ENCODE measurements around the gene NUBPL. TPM values are rescaled to one million over a fixed set of nuclear protein-coding genes. Genes with fewer than 3 reads are reported as not detected.

NUBPL gene
- total RNA-seq, 2 experiments from 2014 or later: 9.0 to 17.5 TPM

GRCh38 chr14:31580234-31580633, 19.0 kb downstream of the NUBPL start:
- Histone ChIP-seq H4K20me1 (ENCODE audit: insufficient read depth, low read length) (no peaks in the 10 kb centered on the region), H3K27ac (ENCODE audit: low read depth, low read length, poor library complexity, severe bottlenecking) (no peak overlapping the region), H3K36me3 (ENCODE audit: insufficient read depth, low read length) (no peaks in the 10 kb centered on the region), H3K79me2 (ENCODE audit: insufficient read depth, low read depth, low read length) (no peaks in the 10 kb centered on the region), H3K4me3 (ENCODE audit: low read depth, low read length, poor library complexity, severe bottlenecking) (no peak overlapping the region), H3K9me3 (ENCODE audit: low read length) (no peaks in the 10 kb centered on the region), H3K4me1 (ENCODE audit: insufficient read depth, low read length, poor library complexity, severe bottlenecking) (no peaks in the 10 kb centered on the region), H3K9me2 (ENCODE audit: insufficient read depth, low read length) (no peaks in the 10 kb centered on the region), H2AFZ (ENCODE audit: low read length) (no peak overlapping the region), H3K4me2 (ENCODE audit: low read length) (no peak overlapping the region)
- no TSS peak for BruUV-seq (replicated peaks)
- no peak for DNase-seq (ENCODE audit: low spot score)
- ChIA-PET CTCF (ENCODE audit: unreplicated experiment) (no interaction called here), POLR2A (interaction anchor here (0.7 kb wide), 1 partner anchor 147 kb away, joined by 5 read pairs; no protein-coding TSS in a partner anchor)
- intact Hi-C loops (cut with micrococcal nuclease; ENCODE audit: unreplicated experiment): no loop called here
- TF ChIP-seq, protein P1, sequence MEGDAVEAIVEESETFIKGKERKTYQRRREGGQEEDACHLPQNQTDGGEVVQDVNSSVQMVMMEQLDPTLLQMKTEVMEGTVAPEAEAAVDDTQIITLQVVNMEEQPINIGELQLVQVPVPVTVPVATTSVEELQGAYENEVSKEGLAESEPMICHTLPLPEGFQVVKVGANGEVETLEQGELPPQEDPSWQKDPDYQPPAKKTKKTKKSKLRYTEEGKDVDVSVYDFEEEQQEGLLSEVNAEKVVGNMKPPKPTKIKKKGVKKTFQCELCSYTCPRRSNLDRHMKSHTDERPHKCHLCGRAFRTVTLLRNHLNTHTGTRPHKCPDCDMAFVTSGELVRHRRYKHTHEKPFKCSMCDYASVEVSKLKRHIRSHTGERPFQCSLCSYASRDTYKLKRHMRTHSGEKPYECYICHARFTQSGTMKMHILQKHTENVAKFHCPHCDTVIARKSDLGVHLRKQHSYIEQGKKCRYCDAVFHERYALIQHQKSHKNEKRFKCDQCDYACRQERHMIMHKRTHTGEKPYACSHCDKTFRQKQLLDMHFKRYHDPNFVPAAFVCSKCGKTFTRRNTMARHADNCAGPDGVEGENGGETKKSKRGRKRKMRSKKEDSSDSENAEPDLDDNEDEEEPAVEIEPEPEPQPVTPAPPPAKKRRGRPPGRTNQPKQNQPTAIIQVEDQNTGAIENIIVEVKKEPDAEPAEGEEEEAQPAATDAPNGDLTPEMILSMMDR (conservative IDR thresholded peaks at IDR 0.05; ENCODE audit: low read length): no peak
- TF ChIP-seq EZH2phosphoT487 (IDR thresholded peaks at IDR 0.05; ENCODE audit: borderline replicate concordance, low read depth, low read length): no peak

DNA sequence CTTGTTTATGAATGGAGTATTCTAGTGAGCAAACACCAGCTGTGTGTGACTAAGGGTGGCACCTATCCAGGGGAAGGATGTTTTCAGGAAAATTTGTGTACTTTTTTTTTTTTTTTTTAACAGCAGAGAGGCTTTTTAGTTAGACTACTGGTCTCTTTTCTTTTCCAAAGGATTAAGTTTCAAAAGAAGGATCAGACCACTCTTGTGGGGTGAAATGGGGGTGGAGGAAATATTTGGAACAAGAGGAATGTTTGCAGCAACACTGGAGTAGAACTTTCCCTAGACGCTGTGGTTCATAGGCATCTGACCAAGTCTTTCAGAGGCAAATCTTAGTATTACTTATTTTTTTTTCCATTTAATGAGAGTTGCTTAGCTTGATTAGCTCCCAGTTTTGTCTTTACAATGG, 21.1 kb downstream of the NUBPL start:
- intact Hi-C loops (cut with micrococcal nuclease; ENCODE audit: unreplicated experiment): no loop called here
- Histone ChIP-seq H3K4me3 (ENCODE audit: low read depth, low read length, poor library complexity, severe bottlenecking) (no peak overlapping the region), H3K36me3 (ENCODE audit: insufficient read depth, low read length) (no peaks in the 10 kb centered on the region), H2AFZ (ENCODE audit: low read length) (no peak overlapping the region), H3K4me2 (ENCODE audit: low read length) (no peak overlapping the region), H4K20me1 (ENCODE audit: insufficient read depth, low read length) (no peaks in the 10 kb centered on the region), H3K9me3 (ENCODE audit: low read length) (no peaks in the 10 kb centered on the region), H3K27ac (ENCODE audit: low read depth, low read length, poor library complexity, severe bottlenecking) (no peak overlapping the region), H3K9me2 (ENCODE audit: insufficient read depth, low read length) (no peaks in the 10 kb centered on the region), H3K79me2 (ENCODE audit: insufficient read depth, low read depth, low read length) (no peaks in the 10 kb centered on the region; the same call in 1 of the 2 replicates), H3K4me1 (ENCODE audit: insufficient read depth, low read length, poor library complexity, severe bottlenecking) (peaks cover 4% of the 10 kb centered on the region)
- ChIA-PET CTCF (ENCODE audit: unreplicated experiment) (no interaction called here), POLR2A (interaction anchor here (0.7 kb wide), 1 partner anchor 20 kb away, joined by 3 read pairs; no protein-coding TSS in a partner anchor)
- no peak for DNase-seq (ENCODE audit: low spot score)
- no TSS peak for BruUV-seq (replicated peaks)
- TF ChIP-seq EZH2phosphoT487 (IDR thresholded peaks at IDR 0.05; ENCODE audit: borderline replicate concordance, low read depth, low read length): no peak
- TF ChIP-seq, protein P1 (conservative IDR thresholded peaks at IDR 0.05; ENCODE audit: low read length): no peak

DNA sequence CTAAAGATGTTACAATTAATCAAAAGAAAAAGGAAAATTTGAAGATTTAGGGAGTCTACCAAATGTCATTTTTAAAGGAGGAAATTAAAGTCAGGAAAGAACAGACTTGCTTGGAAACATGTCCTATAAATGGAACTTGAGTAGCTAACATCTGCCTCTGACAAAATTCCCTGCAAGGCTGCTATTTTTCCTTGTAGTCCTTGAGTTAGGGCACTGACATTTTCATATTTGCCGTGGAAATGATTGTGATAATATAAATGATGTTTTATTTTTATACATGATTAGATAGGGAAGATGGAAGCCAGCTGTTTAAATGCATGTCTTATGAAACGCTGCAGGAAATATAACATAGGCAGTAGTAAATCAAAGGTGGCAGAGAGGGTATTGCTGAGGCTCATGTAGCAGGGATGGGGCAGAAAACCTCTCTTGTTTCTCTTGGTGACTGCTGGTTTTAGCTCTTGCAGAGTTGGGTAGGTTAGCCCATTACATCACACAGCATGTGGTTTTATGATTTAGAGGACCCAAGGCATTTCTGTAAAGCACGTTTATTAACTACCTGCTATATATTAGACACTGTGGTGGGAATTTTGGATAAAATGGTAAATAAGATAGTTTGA, 21.7 kb downstream of the NUBPL start:
- ChIA-PET CTCF (ENCODE audit: unreplicated experiment) (no interaction called here), POLR2A (interaction anchor here (0.5 to 0.7 kb wide), 2 partner anchors 11 to 20 kb away, joined by 3 read pairs; no protein-coding TSS in a partner anchor)
- no peaks in the 10 kb centered on the region for H3K9me2 ChIP-seq (ENCODE audit: insufficient read depth, low read length)
- H3K36me3 ChIP-seq (ENCODE audit: insufficient read depth, low read length): no peaks in the 10 kb centered on the region
- no peak overlapping the region for H3K4me2 ChIP-seq (ENCODE audit: low read length)
- H3K4me1 ChIP-seq (ENCODE audit: insufficient read depth, low read length, poor library complexity, severe bottlenecking): peaks cover 4% of the 10 kb centered on the region
- H3K9me3 ChIP-seq (ENCODE audit: low read length): no peaks in the 10 kb centered on the region
- DNase-seq (ENCODE audit: low spot score): no peak
- intact Hi-C loops (cut with micrococcal nuclease; ENCODE audit: unreplicated experiment): no loop called here
- H3K4me3 ChIP-seq (ENCODE audit: low read depth, low read length, poor library complexity, severe bottlenecking): no peak overlapping the region
- no peaks in the 10 kb centered on the region; the same call in 1 of the 2 replicates for H3K79me2 ChIP-seq (ENCODE audit: insufficient read depth, low read depth, low read length)
- no peak overlapping the region for H3K27ac ChIP-seq (ENCODE audit: low read depth, low read length, poor library complexity, severe bottlenecking)
- no peaks in the 10 kb centered on the region for H4K20me1 ChIP-seq (ENCODE audit: insufficient read depth, low read length)
- H2AFZ ChIP-seq (ENCODE audit: low read length): no peak overlapping the region
- BruUV-seq (replicated peaks): no TSS peak
- TF ChIP-seq, protein P1 (conservative IDR thresholded peaks at IDR 0.05; ENCODE audit: low read length): no peak
- TF ChIP-seq EZH2phosphoT487 (IDR thresholded peaks at IDR 0.05; ENCODE audit: borderline replicate concordance, low read depth, low read length): no peak
